IMR-90 (cell line): ENCODE results near the gene HLA-F. TPM values are rescaled to one million over a fixed set of nuclear protein-coding genes. Genes with fewer than 3 reads are reported as not detected.

Experiments
- ATAC-seq: fragments of 200-7000 bp; cut with Tn5 transposase; 2 replicates; pipeline ENCODE4 v1.9.1; 2020; ENCODE audit warnings: low read depth, mild to moderate bottlenecking, moderate library complexity
- BruUV-seq: library from RNA; stranded (reverse); fragments of 400-500 nt; replicated peaks from 2 replicates; lab custom pipeline; 2021; lab: Mats Ljungman, UMichigan
- CTCF ChIA-PET: fragments of 300-600 bp; formaldehyde crosslinking; extraction: SDS; loops from one replicate; lab custom pipeline; 2021; ENCODE audit warnings: antibody characterized with exemption; lab: Yijun Ruan, JAX
- POLR2A ChIA-PET: fragments of 300-600 bp; sonication (Branson Sonifier 250); formaldehyde crosslinking; loops from one replicate; lab custom pipeline; 2022; ENCODE audit warnings: antibody characterized with exemption; ENCODE audit not compliant: unreplicated experiment; lab: Charles Lee
- DNase-seq: peaks from one replicate; pipeline ENCODE4 v3.0.0; 2013
- H2AFZ ChIP-seq: replicated peaks from 2 replicates; pipeline ENCODE3; 2013; ENCODE audit warnings: low read length, mild to moderate bottlenecking; ENCODE audit not compliant: poor library complexity
- H2AK5ac ChIP-seq: 2 replicates; pipeline ENCODE4 v1.6.1; 2013; ENCODE audit warnings: low read depth, low read length, inconsistent platforms
- H2AK9ac ChIP-seq: replicated peaks from 2 replicates; pipeline ENCODE3; 2013; ENCODE audit warnings: mild to moderate bottlenecking, low read depth, low read length, moderate library complexity; ENCODE audit not compliant: poor library complexity
- H2BK120ac ChIP-seq: 2 replicates; pipeline ENCODE4 v1.6.1; 2013; ENCODE audit warnings: low read depth, low read length, inconsistent platforms
- H2BK15ac ChIP-seq: 3 replicates; pipeline ENCODE4 v1.6.1; 2013; ENCODE audit warnings: low read depth, low read length, inconsistent platforms
- H2BK20ac ChIP-seq: 2 replicates; pipeline ENCODE4 v1.6.1; 2013; ENCODE audit warnings: low read depth, mild to moderate bottlenecking, inconsistent platforms, low read length, moderate library complexity
- H2BK5ac ChIP-seq: 2 replicates; pipeline ENCODE4 v1.6.1; 2013; ENCODE audit warnings: mild to moderate bottlenecking, low read depth, low read length, inconsistent platforms; ENCODE audit not compliant: poor library complexity, severe bottlenecking
- H3K14ac ChIP-seq: replicated peaks from 2 replicates; pipeline ENCODE4 v1.6.1; 2013; ENCODE audit warnings: low read depth, low read length, inconsistent platforms
- H3K18ac ChIP-seq: 2 replicates; pipeline ENCODE4 v1.6.1; 2013; ENCODE audit warnings: low read depth, low read length, control low read depth
- H3K23ac ChIP-seq: 2 replicates; pipeline ENCODE4 v1.6.1; 2013; ENCODE audit warnings: low read depth, low read length, inconsistent platforms
- H3K27ac ChIP-seq: 2 replicates; pipeline ENCODE4 v1.5.1; 2013; ENCODE audit warnings: mild to moderate bottlenecking, control low read depth, low read length; ENCODE audit not compliant: insufficient read depth
- H3K27me3 ChIP-seq: 2 replicates; pipeline ENCODE4 v1.6.1; 2013; ENCODE audit warnings: low read length; ENCODE audit not compliant: control insufficient read depth, insufficient read depth
- H3K36me3 ChIP-seq: 2 replicates; pipeline ENCODE4 v1.6.1; 2013; ENCODE audit warnings: low read length, mixed read lengths; ENCODE audit not compliant: control insufficient read depth, insufficient read depth
- H3K4ac ChIP-seq: 2 replicates; pipeline ENCODE4 v1.6.1; 2013; ENCODE audit warnings: low read depth, low read length, inconsistent platforms
- H3K4me1 ChIP-seq: 2 replicates; pipeline ENCODE4 v1.6.1; 2013; ENCODE audit warnings: low read length, mixed read lengths; ENCODE audit not compliant: control insufficient read depth, insufficient read depth
- H3K4me2 ChIP-seq: 2 replicates; pipeline ENCODE4 v1.6.1; 2013; ENCODE audit warnings: low read depth, mild to moderate bottlenecking, control low read depth, low read length, moderate library complexity
- H3K4me3 ChIP-seq: 2 replicates; pipeline ENCODE4 v1.5.1; 2013; ENCODE audit warnings: low read depth, mild to moderate bottlenecking, control low read depth, low read length, moderate library complexity; ENCODE audit not compliant: insufficient read depth
- H3K56ac ChIP-seq: 2 replicates; pipeline ENCODE4 v1.6.1; 2013; ENCODE audit warnings: low read length, inconsistent platforms; ENCODE audit not compliant: insufficient read depth; ENCODE audit errors: extremely low read depth
- H3K79me1 ChIP-seq, 2 experiments: 2 replicates each; pipeline ENCODE4 v1.6.1; 2013; ENCODE audit warnings: low read length in 2 of 2, inconsistent platforms in 1 of 2, low read depth in 1 of 2
- H3K9ac ChIP-seq: 2 replicates; pipeline ENCODE4 v1.6.1; 2013; ENCODE audit warnings: low read depth, low read length, control low read depth
- H3K9me1 ChIP-seq: 2 replicates; pipeline ENCODE4 v1.6.1; 2013; ENCODE audit warnings: low read length, inconsistent platforms; ENCODE audit not compliant: insufficient read depth
- H3K9me3 ChIP-seq: 2 replicates; pipeline ENCODE4 v1.6.1; 2013; ENCODE audit warnings: low read length; ENCODE audit not compliant: control insufficient read depth, insufficient read depth
- H4K20me1 ChIP-seq: 2 replicates; pipeline ENCODE4 v1.6.1; 2013; ENCODE audit warnings: low read length, inconsistent platforms; ENCODE audit not compliant: insufficient read depth
- H4K5ac ChIP-seq: 2 replicates; pipeline ENCODE4 v1.6.1; 2013; ENCODE audit warnings: mild to moderate bottlenecking, low read depth, low read length, control low read depth
- H4K8ac ChIP-seq, 2 experiments: 2 replicates each; pipeline ENCODE4 v1.6.1; 2013; ENCODE audit warnings: low read depth in 2 of 2, low read length in 2 of 2, control low read depth in 1 of 2, inconsistent platforms in 1 of 2
- H4K91ac ChIP-seq: 2 replicates; pipeline ENCODE4 v1.6.1; 2013; ENCODE audit warnings: low read depth, low read length, inconsistent platforms; ENCODE audit not compliant: insufficient read depth
- CEBPB ChIP-seq: IDR thresholded peaks from 2 replicates; pipeline ENCODE4 v1.6.1; 2012; ENCODE audit warnings: low read depth, low read length, improper control_type of control experiment
- CTCF ChIP-seq: conservative IDR thresholded peaks from 2 replicates; pipeline ENCODE4 v1.5.1; 2012; ENCODE audit warnings: mild to moderate bottlenecking, low read depth, low read length, improper control_type of control experiment
- MAFK ChIP-seq: IDR thresholded peaks from 2 replicates; pipeline ENCODE4 v1.6.1; 2012; ENCODE audit warnings: low read depth, low read length, improper control_type of control experiment
- WGBS, 2 experiments: methylation state at CpG; one replicate each; pipeline versions ENCODE4 v1.1.5 to v1.1.7; 2013; ENCODE audit warnings: missing lambda C conversion rate in 2 of 2; ENCODE audit not compliant: insufficient read length in 1 of 2; ENCODE audit errors: extremely low coverage in 2 of 2; 5-methylcytosine and 5-hydroxymethylcytosine counted together
- dilution Hi-C: fragments of 300-500 bp; cut with HindIII; formaldehyde crosslinking; loops from one replicate; pipeline ENCODE4 v1.14.3; 2018; ENCODE audit warnings: low sequenced_read_pairs; ENCODE audit not compliant: unreplicated experiment
- in situ Hi-C: fragments of 300-500 bp; cut with MboI; formaldehyde crosslinking; loops from 3 replicates; pipeline ENCODE4 v1.14.3; 2019; ENCODE audit warnings: low sequenced_read_pairs, inconsistent platforms, mixed read lengths
- intact Hi-C: fragments of 100-400 bp; cut with micrococcal nuclease; formaldehyde crosslinking; loops from 2 replicates; pipeline ENCODE4 v1.10.0; 2022
- polyA plus RNA-seq, 3 experiments: library from polyadenylated mRNA; depleted of rRNA; stranded (reverse); fragments of >200 nt; gene quantifications; 2 replicates each; pipeline ENCODE4 v1.2.3, GENCODE V29; 2012; ENCODE audit warnings: low replicate concordance in 1 of 3
- total RNA-seq: library from RNA; depleted of rRNA; stranded (reverse); fragments of >200 nt; gene quantifications from 2 replicates; pipeline ENCODE4 v1.2.3, GENCODE V29; 2012

HLA-F gene
- total and polyA plus RNA-seq, 2 of the 4 experiments (the other 2 are of a cell fraction), result not detected

GRCh38 chr6:29696147-29697125 is 26.8 kb upstream of the HLA-F start:
- no peak overlapping the region for H4K8ac ChIP-seq
- WGBS, 2 experiments, result 100% methylated on average over 2 of the region's 10 CpGs; no CpG with 5 or more reads in 1 of the 2 experiments
- no peak overlapping the region for H3K4me2 ChIP-seq
- H2BK120ac ChIP-seq, result no peak overlapping the region
- H4K5ac ChIP-seq, result no peak overlapping the region
- H2BK15ac ChIP-seq, result no peak overlapping the region
- no peaks in the 10 kb centered on the region for H3K9me1 ChIP-seq
- H3K23ac ChIP-seq, result no peak overlapping the region
- no peak overlapping the region for H4K91ac ChIP-seq
- no peaks in the 10 kb centered on the region for H3K4me1 ChIP-seq
- no peak overlapping the region for H3K56ac ChIP-seq
- H3K14ac ChIP-seq, result no peak overlapping the region
- H2AK5ac ChIP-seq, result no peak overlapping the region
- in situ Hi-C loops, result no loop called here
- H3K36me3 ChIP-seq, result no peaks in the 10 kb centered on the region
- no peak overlapping the region for H3K9ac ChIP-seq
- H3K79me1 ChIP-seq, result no peaks in the 10 kb centered on the region
- dilution Hi-C loops, result no loop called here
- no TSS peak for BruUV-seq
- H3K27me3 ChIP-seq, result no peaks in the 10 kb centered on the region
- no peak overlapping the region for H3K4me3 ChIP-seq
- no peak overlapping the region for H3K27ac ChIP-seq
- H3K9me3 ChIP-seq, result peaks cover 2% of the 10 kb centered on the region; the same call in 1 of the 2 replicates
- no peak overlapping the region for H2BK5ac ChIP-seq
- no peak overlapping the region for H2AFZ ChIP-seq
- no peak for ATAC-seq
- H2AK9ac ChIP-seq, result no peak overlapping the region
- H3K4ac ChIP-seq, result no peak overlapping the region
- no peak overlapping the region for H3K18ac ChIP-seq
- no peaks in the 10 kb centered on the region for H4K20me1 ChIP-seq
- TF ChIP-seq CEBPB (no peak), CTCF (peak; percentile 29; the same call in 1 of the 2 replicates), MAFK (no peak)
- ChIA-PET POLR2A (no interaction called here), CTCF (interaction anchor here (0.6 to 1.4 kb wide), 6 partner anchors 16 to 52 kb away, joined by 3 to 5 read pairs (median 4); no protein-coding TSS in a partner anchor)
- H2BK20ac ChIP-seq, result no peak overlapping the region
- DNase-seq, result no peak
- intact Hi-C loops, result no loop called here
